Tibial nerve (tissue), 3 donors: ENCODE measurements around the gene TRPM2.

Source experiments
- POLR2A ChIP-seq, 2 donors: fragments of 450-650 bp; IDR thresholded peaks; one replicate each; pipeline ENCODE4 v1.6.1; 2017; ENCODE audit warnings: antibody characterized with exemption in 2 of 2, mild to moderate bottlenecking in 2 of 2, moderate library complexity in 2 of 2
- TF ChIP-seq, protein P1 (sequence below), 5 experiments: fragments of 200-600 bp in 3 of 5; fragments of 450-650 bp in 2 of 5; sonication (generic) in 3 of 5; IDR thresholded peaks; one replicate each; pipeline ENCODE4 v1.5.1; 2016 to 2019; ENCODE audit warnings: antibody characterized with exemption in 5 of 5, mild to moderate bottlenecking in 3 of 5, moderate library complexity in 2 of 5

DNA sequence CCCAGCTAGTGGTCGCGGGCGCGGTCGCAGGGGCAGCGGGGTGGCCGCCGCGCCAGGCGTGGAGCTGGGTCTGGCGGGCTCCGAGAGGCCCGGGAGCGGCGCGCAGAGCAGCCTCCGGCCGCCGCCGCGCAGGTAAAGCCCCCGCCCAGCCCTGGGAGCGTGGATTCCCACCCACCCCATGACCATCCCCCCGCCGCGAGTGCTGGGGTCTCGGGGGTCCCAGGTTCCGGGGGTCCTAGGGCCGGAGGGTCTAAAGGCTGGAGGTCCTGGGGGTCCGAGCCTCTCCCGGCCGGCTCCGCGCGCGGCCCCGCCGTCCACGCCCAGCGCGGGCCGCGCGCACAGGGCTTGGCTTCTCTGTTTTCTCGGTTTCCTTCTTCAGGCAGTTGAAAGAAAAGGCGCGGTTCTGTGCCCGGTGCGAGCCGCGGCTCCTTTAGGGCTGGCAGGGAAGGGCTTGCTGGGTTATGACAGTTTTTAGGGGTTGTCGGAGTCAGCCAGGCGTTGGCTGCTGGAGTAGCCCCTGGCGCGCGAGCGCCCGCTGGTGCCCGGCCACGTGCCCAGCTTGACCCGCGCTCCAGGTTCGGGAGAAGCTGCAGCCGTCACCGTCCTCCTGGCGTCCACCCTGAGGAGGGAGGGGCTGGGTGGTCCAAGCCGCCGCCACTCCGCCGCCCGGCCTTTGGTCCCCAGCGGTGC is 102.2 kb downstream of the TRPM2 start:
- TF ChIP-seq, protein P1, sequence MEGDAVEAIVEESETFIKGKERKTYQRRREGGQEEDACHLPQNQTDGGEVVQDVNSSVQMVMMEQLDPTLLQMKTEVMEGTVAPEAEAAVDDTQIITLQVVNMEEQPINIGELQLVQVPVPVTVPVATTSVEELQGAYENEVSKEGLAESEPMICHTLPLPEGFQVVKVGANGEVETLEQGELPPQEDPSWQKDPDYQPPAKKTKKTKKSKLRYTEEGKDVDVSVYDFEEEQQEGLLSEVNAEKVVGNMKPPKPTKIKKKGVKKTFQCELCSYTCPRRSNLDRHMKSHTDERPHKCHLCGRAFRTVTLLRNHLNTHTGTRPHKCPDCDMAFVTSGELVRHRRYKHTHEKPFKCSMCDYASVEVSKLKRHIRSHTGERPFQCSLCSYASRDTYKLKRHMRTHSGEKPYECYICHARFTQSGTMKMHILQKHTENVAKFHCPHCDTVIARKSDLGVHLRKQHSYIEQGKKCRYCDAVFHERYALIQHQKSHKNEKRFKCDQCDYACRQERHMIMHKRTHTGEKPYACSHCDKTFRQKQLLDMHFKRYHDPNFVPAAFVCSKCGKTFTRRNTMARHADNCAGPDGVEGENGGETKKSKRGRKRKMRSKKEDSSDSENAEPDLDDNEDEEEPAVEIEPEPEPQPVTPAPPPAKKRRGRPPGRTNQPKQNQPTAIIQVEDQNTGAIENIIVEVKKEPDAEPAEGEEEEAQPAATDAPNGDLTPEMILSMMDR (IDR thresholded peaks at IDR 0.05), result no peak
- no peak for TF ChIP-seq POLR2A (IDR thresholded peaks at IDR 0.05)
